Smooth muscle cell (in vitro differentiated cells): ENCODE measurements around the gene UBQLN4. TPM values are rescaled to one million over a fixed set of nuclear protein-coding genes. Genes with fewer than 3 reads are reported as not detected.
"Not testable (repeated sequence)": the region's sequence is repeated elsewhere in the genome, so short reads cannot be mapped to it uniquely, and the experiment has no call there.

Source experiments
- DNase-seq: peaks from one replicate; lab custom pipeline; 2025; ENCODE audit not compliant: unreplicated experiment; lab: John Stamatoyannopoulos, UW
- H2AFZ ChIP-seq: fragments of 200-600 bp; sonication (generic); 2 replicates; pipeline ENCODE4 v1.6.0; 2016; ENCODE audit warnings: antibody characterized with exemption, low read depth, mild to moderate bottlenecking
- H3F3A ChIP-seq: fragments of 200-600 bp; sonication (generic); 2 replicates; pipeline ENCODE4 v1.6.0; 2017; ENCODE audit warnings: antibody characterized with exemption, low read depth
- H3K27ac ChIP-seq: fragments of 200-600 bp; sonication (generic); 2 replicates; pipeline ENCODE4 v1.5.1; 2016; ENCODE audit warnings: low read depth, mild to moderate bottlenecking
- H3K27me3 ChIP-seq: fragments of 200-600 bp; sonication (generic); 2 replicates; pipeline ENCODE4 v1.6.1; 2016; ENCODE audit warnings: low read depth, mild to moderate bottlenecking
- H3K36me3 ChIP-seq: fragments of 200-600 bp; sonication (generic); 2 replicates; pipeline ENCODE4 v1.5.1; 2016; ENCODE audit warnings: low read depth
- H3K4me1 ChIP-seq: fragments of 200-600 bp; sonication (generic); 2 replicates; pipeline ENCODE4 v1.5.1; 2016; ENCODE audit warnings: low read depth
- H3K4me2 ChIP-seq: fragments of 200-600 bp; sonication (generic); 2 replicates; pipeline ENCODE4 v1.6.0; 2016; ENCODE audit warnings: mild to moderate bottlenecking
- H3K4me3 ChIP-seq: fragments of 200-600 bp; sonication (generic); 2 replicates; pipeline ENCODE4 v1.5.1; 2016; ENCODE audit warnings: mild to moderate bottlenecking
- H3K79me2 ChIP-seq: fragments of 200-600 bp; sonication (generic); 2 replicates; pipeline ENCODE4 v1.6.0; 2016; ENCODE audit warnings: low read depth, mild to moderate bottlenecking
- H3K9ac ChIP-seq: fragments of 200-600 bp; sonication (generic); 2 replicates; pipeline ENCODE4 v1.6.0; 2016; ENCODE audit warnings: low read depth
- H3K9me3 ChIP-seq: fragments of 200-600 bp; sonication (generic); replicated peaks from 2 replicates; pipeline ENCODE4 v1.5.1; 2016; ENCODE audit warnings: low read depth
- H4K20me1 ChIP-seq: fragments of 200-600 bp; sonication (generic); 2 replicates; pipeline ENCODE4 v1.6.0; 2016; ENCODE audit warnings: low read depth
- CTCF ChIP-seq: fragments of 200-600 bp; sonication (generic); IDR thresholded peaks from 2 replicates; pipeline ENCODE4 v1.5.1; 2017; ENCODE audit warnings: borderline replicate concordance, mild to moderate bottlenecking, antibody characterized with exemption; ENCODE audit not compliant: insufficient read depth, poor library complexity, severe bottlenecking
- WGBS: methylation state at CpG from one replicate; pipeline ENCODE4 v1.1.7; 2016; ENCODE audit warnings: low lambda C conversion rate; 5-methylcytosine and 5-hydroxymethylcytosine counted together
- polyA plus RNA-seq: library from polyadenylated mRNA; unstranded; fragments of >200 nt; fragmentation: Nextera tagmentation; extraction: Ambion mirVana; gene quantifications from 2 replicates; pipeline ENCODE4 v1.2.1, GENCODE V29; 2016
- total RNA-seq: library from RNA; depleted of rRNA; stranded (reverse); fragments of >200 nt; gene quantifications from 2 replicates; pipeline ENCODE4 v1.2.3, GENCODE V29; 2014

Gene UBQLN4
- total and polyA plus RNA-seq, 2 experiments from 2014 or later: 18.1 to 19.4 TPM

GRCh38 chr1:156045076-156045475 lies 8.5 kb downstream of the UBQLN4 start:
- H3K36me3 ChIP-seq: no peaks in the 10 kb centered on the region
- no peaks in the 10 kb centered on the region for H3K27me3 ChIP-seq
- H3K4me1 ChIP-seq: no peaks in the 10 kb centered on the region
- H3K79me2 ChIP-seq: no peaks in the 10 kb centered on the region
- H3F3A ChIP-seq: no peaks in the 10 kb centered on the region
- no peaks in the 10 kb centered on the region for H4K20me1 ChIP-seq
- no peak overlapping the region for H2AFZ ChIP-seq
- H3K9ac ChIP-seq: no peak overlapping the region
- H3K4me2 ChIP-seq: no peak overlapping the region
- no peak overlapping the region for H3K4me3 ChIP-seq
- H3K27ac ChIP-seq: no peak overlapping the region
- H3K9me3 ChIP-seq: no peaks in the 10 kb centered on the region
- no peak for TF ChIP-seq CTCF
- WGBS: 89% methylated on average over 4 of the region's 4 CpGs
- DNase-seq: no peak

GRCh38 chr1:156042828-156043227 lies 10.8 kb downstream of the UBQLN4 start:
- H3K79me2 ChIP-seq: no peaks in the 10 kb centered on the region
- H3K4me1 ChIP-seq: no peaks in the 10 kb centered on the region
- no peak overlapping the region for H3K27ac ChIP-seq
- WGBS: 97% methylated on average over 3 of the region's 3 CpGs
- H3K4me2 ChIP-seq: no peak overlapping the region
- TF ChIP-seq CTCF: no peak
- no peak overlapping the region for H3K9ac ChIP-seq
- H3K9me3 ChIP-seq: no peaks in the 10 kb centered on the region
- no peak overlapping the region for H3K4me3 ChIP-seq
- H3F3A ChIP-seq: no peaks in the 10 kb centered on the region
- DNase-seq: no peak
- no peak overlapping the region for H2AFZ ChIP-seq
- no peaks in the 10 kb centered on the region for H3K36me3 ChIP-seq
- no peaks in the 10 kb centered on the region for H4K20me1 ChIP-seq
- H3K27me3 ChIP-seq: no peaks in the 10 kb centered on the region

GRCh38 chr1:156034991-156035390 lies 18.6 kb downstream of the UBQLN4 start:
- H3K4me1 ChIP-seq, DNase-seq, H3K9ac ChIP-seq, H3K79me2 ChIP-seq, H3K27me3 ChIP-seq, H3K9me3 ChIP-seq, H4K20me1 ChIP-seq, H3F3A ChIP-seq, H2AFZ ChIP-seq, H3K36me3 ChIP-seq, H3K4me2 ChIP-seq, H3K27ac ChIP-seq, H3K4me3 ChIP-seq: not testable (repeated sequence)
- WGBS: 95% methylated on average over 4 of the region's 4 CpGs

GRCh38 chr1:156033011-156033410 lies 20.6 kb downstream of the UBQLN4 start:
- Histone ChIP-seq H3K27ac (no peak overlapping the region), H3F3A (no peaks in the 10 kb centered on the region), H3K9ac (no peak overlapping the region), H3K4me2 (no peak overlapping the region), H3K9me3 (no peaks in the 10 kb centered on the region), H3K27me3 (no peaks in the 10 kb centered on the region), H3K36me3 (no peaks in the 10 kb centered on the region), H4K20me1 (no peaks in the 10 kb centered on the region), H3K4me3 (no peak overlapping the region), H3K79me2 (no peaks in the 10 kb centered on the region), H2AFZ (no peak overlapping the region), H3K4me1 (no peaks in the 10 kb centered on the region)
- DNase-seq: no peak
- no peak for TF ChIP-seq CTCF
- WGBS: 84% methylated on average over 6 of the region's 6 CpGs
